GM18951 (cell line): ENCODE results near the gene ZMIZ1.

Source experiments
- POLR2A ChIP-seq: IDR thresholded peaks from 4 replicates; pipeline ENCODE4 v1.6.1; 2011; ENCODE audit warnings: mild to moderate bottlenecking; ENCODE audit not compliant: insufficient read length, insufficient read depth; ENCODE audit errors: extremely low read depth
- in situ Hi-C: fragments of 300-500 bp; cut with MboI; formaldehyde crosslinking; loops from one replicate; pipeline ENCODE4 v1.12.0; 2022; ENCODE audit warnings: low sequenced_read_pairs, mixed read lengths, inconsistent platforms; ENCODE audit not compliant: unreplicated experiment

The ZMIZ1 gene

DNA sequence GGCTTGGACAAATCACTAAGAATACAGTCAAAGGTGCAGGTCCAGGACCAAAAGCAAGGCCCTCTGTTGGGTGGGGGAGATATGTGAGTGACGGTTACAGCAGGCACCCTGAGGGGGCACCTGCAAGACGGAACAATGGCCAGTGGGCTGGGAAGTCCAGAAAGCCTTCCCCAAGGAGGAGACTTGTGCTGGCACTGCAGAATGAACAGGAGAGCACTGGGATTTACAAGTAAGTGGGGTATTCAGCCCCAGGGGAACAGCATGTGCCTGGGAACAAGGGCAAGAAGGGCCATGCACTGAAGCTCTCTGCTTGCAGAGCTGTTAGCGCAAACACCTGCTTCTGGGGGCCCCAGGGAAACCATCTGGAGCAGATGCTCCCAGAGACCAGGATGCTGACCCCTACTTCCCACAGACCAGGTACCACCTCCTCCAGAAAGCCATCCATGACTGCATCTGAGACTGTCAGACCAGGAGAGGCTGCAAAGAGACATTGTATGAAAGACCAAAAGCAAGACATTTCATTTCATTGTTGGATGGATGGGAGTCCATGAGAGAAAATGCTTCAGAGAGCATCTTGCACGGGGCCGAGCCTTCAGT lies 24.6 kb upstream of the ZMIZ1 start:
- in situ Hi-C loops: no loop called here
- no peak for TF ChIP-seq POLR2A

DNA sequence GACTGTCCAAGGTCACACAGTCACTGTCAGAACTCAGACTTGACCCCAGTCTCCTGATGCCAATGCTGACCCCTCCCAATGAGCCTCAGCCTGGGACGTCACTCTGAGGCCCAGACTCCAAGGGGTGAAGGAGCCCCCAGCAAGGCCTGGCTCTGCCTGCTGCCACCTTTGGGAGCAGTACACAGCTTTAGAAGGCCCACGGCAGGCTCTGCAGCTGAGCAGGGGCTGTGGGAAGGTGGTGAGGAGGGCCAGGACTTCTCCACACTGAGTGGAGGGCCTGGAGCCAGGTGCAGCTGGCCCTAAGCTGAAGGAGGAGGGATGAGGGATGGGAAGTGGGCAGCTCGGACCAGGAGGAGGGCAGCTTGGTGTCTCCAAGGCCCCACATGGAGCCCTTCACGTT lies 23.9 kb upstream of the ZMIZ1 start:
- TF ChIP-seq POLR2A: no peak
- in situ Hi-C loops: no loop called here

DNA sequence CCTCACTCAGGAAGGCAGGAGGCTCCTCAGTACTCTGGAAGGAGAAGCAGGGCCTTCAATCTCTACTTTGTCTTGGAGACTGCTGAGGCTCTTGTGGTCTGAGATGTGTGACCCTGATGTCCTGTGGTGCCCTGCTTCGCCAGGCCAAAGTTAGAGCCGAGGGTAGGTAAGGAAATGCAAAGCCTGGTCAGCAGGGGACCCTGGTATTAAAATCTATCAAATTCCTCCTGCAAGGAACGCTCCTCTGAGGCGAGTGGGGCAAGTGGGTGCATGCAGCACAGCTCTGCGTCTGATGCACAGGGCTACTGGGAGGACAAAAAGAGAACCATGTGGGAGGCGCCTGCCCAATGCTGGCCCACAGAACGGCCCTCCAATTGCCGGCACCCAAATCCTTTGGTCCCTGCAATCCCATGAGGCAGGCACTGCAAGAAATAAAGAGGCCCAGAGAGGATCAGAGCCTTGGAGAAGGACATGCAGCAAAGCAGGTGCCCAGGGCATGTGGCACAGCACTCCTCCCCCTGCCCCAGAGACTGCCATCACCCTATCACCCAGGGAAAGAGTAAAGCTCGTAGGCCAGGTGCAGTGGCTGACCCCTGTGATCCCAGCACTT lies 23.1 kb upstream of the ZMIZ1 start:
- in situ Hi-C loops: no loop called here
- TF ChIP-seq POLR2A: no peak

GRCh38 chr10:79046326-79046725 lies 22.4 kb upstream of the ZMIZ1 start:
- in situ Hi-C loops: no loop called here
- TF ChIP-seq POLR2A: no peak

GRCh38 chr10:79046741-79047583 lies 21.8 kb upstream of the ZMIZ1 start:
- no peak for TF ChIP-seq POLR2A
- in situ Hi-C loops: no loop called here

- in situ Hi-C loops: no loop called here
- no peak for TF ChIP-seq POLR2A
These were observed 21.2 kb upstream of the ZMIZ1 start for GRCh38 chr10:79047584-79047874.

DNA sequence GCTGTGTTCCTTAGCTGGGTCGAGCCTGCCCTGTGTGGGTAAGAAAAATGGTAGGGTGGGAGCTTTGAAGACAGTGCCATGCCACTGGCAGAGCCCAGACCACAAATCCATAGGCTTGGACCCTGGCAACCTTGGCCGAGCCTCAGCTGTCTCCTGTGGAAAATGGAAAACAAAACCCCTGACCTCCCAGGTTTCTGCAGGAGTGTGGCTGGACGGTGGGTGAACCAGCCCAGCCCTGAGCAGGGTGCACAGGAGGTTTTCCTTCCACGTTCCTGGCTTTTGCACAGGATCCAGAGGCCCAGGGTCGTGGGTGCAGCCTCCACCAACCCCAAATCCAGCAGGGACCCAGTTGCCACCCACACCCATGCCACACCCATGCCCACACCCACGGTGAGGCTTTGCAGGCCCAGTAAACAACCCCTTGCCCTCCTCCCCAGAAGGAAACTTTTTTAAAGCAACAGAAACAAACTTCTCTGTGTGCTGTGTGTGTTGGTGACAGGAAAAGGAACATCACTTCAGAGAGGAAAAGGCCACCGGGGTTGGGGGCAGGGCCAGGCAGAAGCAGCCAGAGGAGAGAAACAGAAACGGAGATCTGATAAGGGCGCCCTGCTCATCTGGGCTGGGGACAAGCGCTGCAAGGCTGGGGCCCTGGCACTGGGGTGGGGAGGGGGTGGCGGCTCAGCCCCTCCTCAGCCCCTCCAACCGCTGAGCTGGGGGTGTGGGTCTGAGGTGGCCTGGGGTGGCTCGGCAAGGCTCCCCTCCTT lies 20.7 kb upstream of the ZMIZ1 start:
- in situ Hi-C loops: no loop called here
- TF ChIP-seq POLR2A: no peak

- no peak for TF ChIP-seq POLR2A
- in situ Hi-C loops: no loop called here
These were observed 19.9 kb upstream of the ZMIZ1 start for GRCh38 chr10:79048639-79049550.

DNA sequence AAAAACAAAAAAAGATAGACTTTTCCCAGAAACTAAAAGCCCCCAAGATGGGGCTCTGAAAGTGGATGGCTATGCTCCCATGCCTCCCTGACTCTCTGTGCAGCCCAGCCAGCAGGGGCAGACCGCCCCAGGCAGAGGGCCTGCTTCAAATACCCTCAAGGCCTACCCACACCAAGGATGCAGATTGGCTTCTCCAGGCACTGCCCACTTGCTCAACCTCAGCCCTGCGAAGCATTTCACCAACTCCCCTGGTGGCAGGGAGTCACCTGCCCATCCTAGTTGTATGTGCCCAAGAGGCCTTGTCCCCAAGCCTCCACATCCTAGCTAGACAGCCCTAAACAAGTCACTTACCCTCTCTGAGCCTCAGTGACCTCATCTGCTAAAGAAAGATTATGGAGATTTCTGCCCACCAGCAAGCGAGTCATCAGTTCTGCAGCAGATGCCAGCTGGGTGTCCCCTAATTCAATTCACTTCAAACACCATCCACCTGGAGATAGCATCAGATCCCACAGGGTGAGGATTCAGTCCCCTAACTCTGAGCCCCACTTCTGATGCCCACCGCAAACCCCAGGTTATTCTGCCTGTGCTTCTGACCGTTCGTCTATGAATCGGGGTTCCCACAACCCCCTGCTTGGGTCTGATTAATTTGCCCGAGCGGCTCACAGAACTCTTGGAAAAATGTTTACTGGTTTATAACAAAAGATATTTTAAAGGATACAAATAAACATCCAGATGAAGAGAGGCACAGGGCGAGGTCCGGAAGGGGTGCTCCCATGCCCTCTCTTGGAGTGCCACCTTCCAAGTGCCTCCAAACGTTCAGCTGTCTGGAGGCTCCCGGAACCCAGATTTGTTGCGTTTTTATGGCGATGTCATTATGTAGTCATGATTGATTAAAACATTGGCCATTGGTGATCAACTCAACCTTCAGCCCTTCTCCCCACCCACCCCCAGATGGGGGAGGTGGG lies 18.6 kb upstream of the ZMIZ1 start:
- no peak for TF ChIP-seq POLR2A
- in situ Hi-C loops: no loop called here

DNA sequence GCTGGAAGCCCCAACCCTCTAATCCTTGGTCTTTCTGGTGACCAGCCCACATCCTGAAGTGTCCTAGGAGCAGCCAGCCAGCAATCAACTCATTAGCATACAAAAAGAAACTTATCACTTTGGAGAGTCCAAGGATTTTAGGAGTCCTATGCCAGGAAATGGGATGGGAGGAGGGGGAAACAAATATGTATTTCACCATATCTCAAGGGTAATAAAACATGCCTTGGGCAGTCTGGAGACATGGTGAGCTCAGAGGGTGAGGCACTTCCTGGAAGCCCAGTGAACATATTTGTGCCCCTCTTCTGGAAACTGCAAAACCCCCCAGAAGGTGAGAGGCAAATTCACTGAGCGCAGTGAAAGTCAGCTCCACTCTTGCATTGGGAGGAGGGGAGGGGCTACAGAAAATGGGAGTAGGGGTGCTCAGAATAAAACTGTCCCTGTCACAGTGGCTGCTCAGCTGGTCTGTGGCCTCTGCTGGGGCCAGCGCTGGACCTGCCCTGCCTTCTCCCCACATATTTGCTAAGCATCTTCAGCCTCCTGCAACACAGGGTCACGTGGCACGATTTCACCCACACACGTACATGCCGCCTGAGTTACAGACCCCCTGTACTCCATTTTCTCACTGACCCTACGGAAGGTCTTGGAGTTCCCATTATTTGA lies 17.7 kb upstream of the ZMIZ1 start:
- in situ Hi-C loops: no loop called here
- TF ChIP-seq POLR2A: no peak

GRCh38 chr10:79051766-79052165 lies 17.0 kb upstream of the ZMIZ1 start:
- TF ChIP-seq POLR2A: no peak
- in situ Hi-C loops: no loop called here
